Measurements from ENCODE around the gene CAMK1D. TPM values are rescaled to one million over a fixed set of nuclear protein-coding genes. Genes with fewer than 3 reads are reported as not detected.

The CAMK1D gene
- total and polyA plus RNA-seq, 10 of the 15 experiments (the other 5 are each of a cell fraction or from before 2014, with no cell fraction given), result 2.1 to 35.5 (median 14.7) TPM

GRCh38 chr10:12430406-12430982, 81.1 kb downstream of the CAMK1D start (continued):
- no peak for TF ChIP-seq POLR2AphosphoS2 (IDR thresholded peaks at IDR 0.05; ENCODE audit: low read depth, low read length)
- no peak for TF ChIP-seq BMI1 (IDR thresholded peaks at IDR 0.05; ENCODE audit: borderline replicate concordance)
- TF ChIP-seq, protein P1, sequence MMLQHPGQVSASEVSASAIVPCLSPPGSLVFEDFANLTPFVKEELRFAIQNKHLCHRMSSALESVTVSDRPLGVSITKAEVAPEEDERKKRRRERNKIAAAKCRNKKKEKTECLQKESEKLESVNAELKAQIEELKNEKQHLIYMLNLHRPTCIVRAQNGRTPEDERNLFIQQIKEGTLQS (IDR thresholded peaks at IDR 0.05; ENCODE audit: borderline replicate concordance, extremely low read depth, low read depth, low read length), result no peak
- TF ChIP-seq, protein P2, sequence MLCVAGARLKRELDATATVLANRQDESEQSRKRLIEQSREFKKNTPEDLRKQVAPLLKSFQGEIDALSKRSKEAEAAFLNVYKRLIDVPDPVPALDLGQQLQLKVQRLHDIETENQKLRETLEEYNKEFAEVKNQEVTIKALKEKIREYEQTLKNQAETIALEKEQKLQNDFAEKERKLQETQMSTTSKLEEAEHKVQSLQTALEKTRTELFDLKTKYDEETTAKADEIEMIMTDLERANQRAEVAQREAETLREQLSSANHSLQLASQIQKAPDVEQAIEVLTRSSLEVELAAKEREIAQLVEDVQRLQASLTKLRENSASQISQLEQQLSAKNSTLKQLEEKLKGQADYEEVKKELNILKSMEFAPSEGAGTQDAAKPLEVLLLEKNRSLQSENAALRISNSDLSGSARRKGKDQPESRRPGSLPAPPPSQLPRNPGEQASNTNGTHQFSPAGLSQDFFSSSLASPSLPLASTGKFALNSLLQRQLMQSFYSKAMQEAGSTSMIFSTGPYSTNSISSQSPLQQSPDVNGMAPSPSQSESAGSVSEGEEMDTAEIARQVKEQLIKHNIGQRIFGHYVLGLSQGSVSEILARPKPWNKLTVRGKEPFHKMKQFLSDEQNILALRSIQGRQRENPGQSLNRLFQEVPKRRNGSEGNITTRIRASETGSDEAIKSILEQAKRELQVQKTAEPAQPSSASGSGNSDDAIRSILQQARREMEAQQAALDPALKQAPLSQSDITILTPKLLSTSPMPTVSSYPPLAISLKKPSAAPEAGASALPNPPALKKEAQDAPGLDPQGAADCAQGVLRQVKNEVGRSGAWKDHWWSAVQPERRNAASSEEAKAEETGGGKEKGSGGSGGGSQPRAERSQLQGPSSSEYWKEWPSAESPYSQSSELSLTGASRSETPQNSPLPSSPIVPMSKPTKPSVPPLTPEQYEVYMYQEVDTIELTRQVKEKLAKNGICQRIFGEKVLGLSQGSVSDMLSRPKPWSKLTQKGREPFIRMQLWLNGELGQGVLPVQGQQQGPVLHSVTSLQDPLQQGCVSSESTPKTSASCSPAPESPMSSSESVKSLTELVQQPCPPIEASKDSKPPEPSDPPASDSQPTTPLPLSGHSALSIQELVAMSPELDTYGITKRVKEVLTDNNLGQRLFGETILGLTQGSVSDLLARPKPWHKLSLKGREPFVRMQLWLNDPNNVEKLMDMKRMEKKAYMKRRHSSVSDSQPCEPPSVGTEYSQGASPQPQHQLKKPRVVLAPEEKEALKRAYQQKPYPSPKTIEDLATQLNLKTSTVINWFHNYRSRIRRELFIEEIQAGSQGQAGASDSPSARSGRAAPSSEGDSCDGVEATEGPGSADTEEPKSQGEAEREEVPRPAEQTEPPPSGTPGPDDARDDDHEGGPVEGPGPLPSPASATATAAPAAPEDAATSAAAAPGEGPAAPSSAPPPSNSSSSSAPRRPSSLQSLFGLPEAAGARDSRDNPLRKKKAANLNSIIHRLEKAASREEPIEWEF (IDR thresholded peaks at IDR 0.05; ENCODE audit: insufficient replicate concordance, low read depth, low read length), result no peak
- TF ChIP-seq, protein P3, sequence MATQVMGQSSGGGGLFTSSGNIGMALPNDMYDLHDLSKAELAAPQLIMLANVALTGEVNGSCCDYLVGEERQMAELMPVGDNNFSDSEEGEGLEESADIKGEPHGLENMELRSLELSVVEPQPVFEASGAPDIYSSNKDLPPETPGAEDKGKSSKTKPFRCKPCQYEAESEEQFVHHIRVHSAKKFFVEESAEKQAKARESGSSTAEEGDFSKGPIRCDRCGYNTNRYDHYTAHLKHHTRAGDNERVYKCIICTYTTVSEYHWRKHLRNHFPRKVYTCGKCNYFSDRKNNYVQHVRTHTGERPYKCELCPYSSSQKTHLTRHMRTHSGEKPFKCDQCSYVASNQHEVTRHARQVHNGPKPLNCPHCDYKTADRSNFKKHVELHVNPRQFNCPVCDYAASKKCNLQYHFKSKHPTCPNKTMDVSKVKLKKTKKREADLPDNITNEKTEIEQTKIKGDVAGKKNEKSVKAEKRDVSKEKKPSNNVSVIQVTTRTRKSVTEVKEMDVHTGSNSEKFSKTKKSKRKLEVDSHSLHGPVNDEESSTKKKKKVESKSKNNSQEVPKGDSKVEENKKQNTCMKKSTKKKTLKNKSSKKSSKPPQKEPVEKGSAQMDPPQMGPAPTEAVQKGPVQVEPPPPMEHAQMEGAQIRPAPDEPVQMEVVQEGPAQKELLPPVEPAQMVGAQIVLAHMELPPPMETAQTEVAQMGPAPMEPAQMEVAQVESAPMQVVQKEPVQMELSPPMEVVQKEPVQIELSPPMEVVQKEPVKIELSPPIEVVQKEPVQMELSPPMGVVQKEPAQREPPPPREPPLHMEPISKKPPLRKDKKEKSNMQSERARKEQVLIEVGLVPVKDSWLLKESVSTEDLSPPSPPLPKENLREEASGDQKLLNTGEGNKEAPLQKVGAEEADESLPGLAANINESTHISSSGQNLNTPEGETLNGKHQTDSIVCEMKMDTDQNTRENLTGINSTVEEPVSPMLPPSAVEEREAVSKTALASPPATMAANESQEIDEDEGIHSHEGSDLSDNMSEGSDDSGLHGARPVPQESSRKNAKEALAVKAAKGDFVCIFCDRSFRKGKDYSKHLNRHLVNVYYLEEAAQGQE (IDR thresholded peaks at IDR 0.05; ENCODE audit: low read depth, low read length), result no peak

Data from GM12878 (cell line).